ENCODE measurements around the gene PABPC1L.

The PABPC1L gene

GRCh38 chr20:44967207-44967807 is 57.4 kb downstream of the PABPC1L start:
- Histone ChIP-seq H3K4me1 (ENCODE audit: control insufficient read depth, insufficient read depth, low read length) (peaks cover 17% of the 10 kb centered on the region), H3K9ac (ENCODE audit: low read length in 2 of 2) (peak overlapping the region; percentile 87 to 93), H3K4me3 (ENCODE audit: low read length in 2 of 2) (peak overlapping the region; percentile 97 to 98), H3K27ac (ENCODE audit: low read length) (peak overlapping the region; percentile 80), H3K36me3 (ENCODE audit: control insufficient read depth in 2 of 2, insufficient read depth in 2 of 2, low read length in 2 of 2) (no peaks in the 10 kb centered on the region), H3K27me3 (ENCODE audit: control insufficient read depth in 1 of 2, insufficient read depth in 2 of 2, low read length in 2 of 2) (no peaks in the 10 kb centered on the region), H3K9me3 (ENCODE audit: control insufficient read depth in 2 of 2, low read length in 2 of 2) (no peaks in the 10 kb centered on the region)

GRCh38 chr20:44969300-44969894 is 59.5 kb downstream of the PABPC1L start:
- Histone ChIP-seq H3K27ac (ENCODE audit: low read length) (no peak overlapping the region), H3K9me3 (ENCODE audit: control insufficient read depth in 2 of 2, low read length in 2 of 2) (no peaks in the 10 kb centered on the region), H3K9ac (ENCODE audit: low read length in 2 of 2) (no peak overlapping the region), H3K4me1 (ENCODE audit: control insufficient read depth, insufficient read depth, low read length) (peaks cover 17% of the 10 kb centered on the region), H3K4me3 (ENCODE audit: low read length in 2 of 2) (no peak overlapping the region), H3K36me3 (ENCODE audit: control insufficient read depth in 2 of 2, insufficient read depth in 2 of 2, low read length in 2 of 2) (peaks cover 3 to 7% of the 10 kb centered on the region in 2 donors), H3K27me3 (ENCODE audit: control insufficient read depth in 1 of 2, insufficient read depth in 2 of 2, low read length in 2 of 2) (no peaks in the 10 kb centered on the region)

- Histone ChIP-seq H3K9me3 (ENCODE audit: control insufficient read depth in 2 of 2, low read length in 2 of 2) (no peaks in the 10 kb centered on the region), H3K9ac (ENCODE audit: low read length in 2 of 2) (no peak overlapping the region), H3K27ac (ENCODE audit: low read length) (no peak overlapping the region), H3K4me3 (ENCODE audit: low read length in 2 of 2) (no peak overlapping the region), H3K4me1 (ENCODE audit: control insufficient read depth, insufficient read depth, low read length) (peaks cover 17% of the 10 kb centered on the region), H3K36me3 (ENCODE audit: control insufficient read depth in 2 of 2, insufficient read depth in 2 of 2, low read length in 2 of 2) (peaks cover 9% of the 10 kb centered on the region in 2 donors), H3K27me3 (ENCODE audit: control insufficient read depth in 1 of 2, insufficient read depth in 2 of 2, low read length in 2 of 2) (no peaks in the 10 kb centered on the region)
Measured at GRCh38 chr20:44970243-44970757, 60.4 kb downstream of the PABPC1L start.

- Histone ChIP-seq H3K27me3 (ENCODE audit: control insufficient read depth in 1 of 2, insufficient read depth in 2 of 2, low read length in 2 of 2) (no peaks in the 10 kb centered on the region), H3K36me3 (ENCODE audit: control insufficient read depth in 2 of 2, insufficient read depth in 2 of 2, low read length in 2 of 2) (peaks cover 13 to 16% of the 10 kb centered on the region in 2 donors), H3K9ac (ENCODE audit: low read length in 2 of 2) (no peak overlapping the region), H3K4me1 (ENCODE audit: control insufficient read depth, insufficient read depth, low read length) (no peaks in the 10 kb centered on the region), H3K27ac (ENCODE audit: low read length) (no peak overlapping the region), H3K4me3 (ENCODE audit: low read length in 2 of 2) (no peak overlapping the region), H3K9me3 (ENCODE audit: control insufficient read depth in 2 of 2, low read length in 2 of 2) (no peaks in the 10 kb centered on the region)
Measured at GRCh38 chr20:44973053-44973452, 63.2 kb downstream of the PABPC1L start.

GRCh38 chr20:44976698-44977097 is 66.8 kb downstream of the PABPC1L start:
- no peaks in the 10 kb centered on the region for H3K4me1 ChIP-seq (ENCODE audit: control insufficient read depth, insufficient read depth, low read length)
- H3K27me3 ChIP-seq (ENCODE audit: control insufficient read depth in 1 of 2, insufficient read depth in 2 of 2, low read length in 2 of 2): no peaks in the 10 kb centered on the region
- H3K4me3 ChIP-seq (ENCODE audit: low read length in 2 of 2): no peak overlapping the region
- H3K36me3 ChIP-seq (ENCODE audit: control insufficient read depth in 2 of 2, insufficient read depth in 2 of 2, low read length in 2 of 2): peaks cover 13 to 30% of the 10 kb centered on the region in 2 donors
- H3K9me3 ChIP-seq (ENCODE audit: control insufficient read depth in 2 of 2, low read length in 2 of 2): no peaks in the 10 kb centered on the region
- no peak overlapping the region for H3K27ac ChIP-seq (ENCODE audit: low read length)
- no peak overlapping the region for H3K9ac ChIP-seq (ENCODE audit: low read length in 2 of 2)

- H3K36me3 ChIP-seq (ENCODE audit: control insufficient read depth in 2 of 2, insufficient read depth in 2 of 2, low read length in 2 of 2): peaks cover 11 to 26% of the 10 kb centered on the region in 2 donors
- no peak overlapping the region for H3K9ac ChIP-seq (ENCODE audit: low read length in 2 of 2)
- no peaks in the 10 kb centered on the region for H3K27me3 ChIP-seq (ENCODE audit: control insufficient read depth in 1 of 2, insufficient read depth in 2 of 2, low read length in 2 of 2)
- H3K4me1 ChIP-seq (ENCODE audit: control insufficient read depth, insufficient read depth, low read length): no peaks in the 10 kb centered on the region
- no peaks in the 10 kb centered on the region for H3K9me3 ChIP-seq (ENCODE audit: control insufficient read depth in 2 of 2, low read length in 2 of 2)
- H3K27ac ChIP-seq (ENCODE audit: low read length): no peak overlapping the region
- no peak overlapping the region for H3K4me3 ChIP-seq (ENCODE audit: low read length in 2 of 2)
Measured at GRCh38 chr20:44979090-44979621, 69.3 kb downstream of the PABPC1L start.

- Histone ChIP-seq H3K9me3 (ENCODE audit: control insufficient read depth in 2 of 2, low read length in 2 of 2) (no peaks in the 10 kb centered on the region), H3K36me3 (ENCODE audit: control insufficient read depth in 2 of 2, insufficient read depth in 2 of 2, low read length in 2 of 2) (peaks cover 3 to 17% of the 10 kb centered on the region in 2 donors), H3K4me1 (ENCODE audit: control insufficient read depth, insufficient read depth, low read length) (no peaks in the 10 kb centered on the region)
Measured at GRCh38 chr20:44981736-44982406, 72.0 kb downstream of the PABPC1L start.

GRCh38 chr20:44983093-44983674 is 73.3 kb downstream of the PABPC1L start:
- H3K9ac ChIP-seq (ENCODE audit: low read length in 2 of 2): no peak overlapping the region
- H3K4me1 ChIP-seq (ENCODE audit: control insufficient read depth, insufficient read depth, low read length): no peaks in the 10 kb centered on the region
- peaks cover 4 to 17% of the 10 kb centered on the region in 2 donors for H3K36me3 ChIP-seq (ENCODE audit: control insufficient read depth in 2 of 2, insufficient read depth in 2 of 2, low read length in 2 of 2)
- no peaks in the 10 kb centered on the region for H3K27me3 ChIP-seq (ENCODE audit: control insufficient read depth in 1 of 2, insufficient read depth in 2 of 2, low read length in 2 of 2)
- H3K9me3 ChIP-seq (ENCODE audit: control insufficient read depth in 2 of 2, low read length in 2 of 2): no peaks in the 10 kb centered on the region
- no peak overlapping the region for H3K4me3 ChIP-seq (ENCODE audit: low read length in 2 of 2)
- H3K27ac ChIP-seq (ENCODE audit: low read length): no peak overlapping the region

More at GRCh38 chr20:44981736-44982406, 72.0 kb downstream of the PABPC1L start:
- Histone ChIP-seq H3K4me3 (ENCODE audit: low read length in 2 of 2) (no peak overlapping the region), H3K27me3 (ENCODE audit: control insufficient read depth in 1 of 2, insufficient read depth in 2 of 2, low read length in 2 of 2) (no peaks in the 10 kb centered on the region), H3K27ac (ENCODE audit: low read length) (no peak overlapping the region), H3K9ac (ENCODE audit: low read length in 2 of 2) (no peak overlapping the region)

- Histone ChIP-seq H3K27me3 (ENCODE audit: control insufficient read depth in 1 of 2, insufficient read depth in 2 of 2, low read length in 2 of 2) (no peaks in the 10 kb centered on the region), H3K9me3 (ENCODE audit: control insufficient read depth in 2 of 2, low read length in 2 of 2) (no peaks in the 10 kb centered on the region), H3K9ac (ENCODE audit: low read length in 2 of 2) (no peak overlapping the region), H3K36me3 (ENCODE audit: control insufficient read depth in 2 of 2, insufficient read depth in 2 of 2, low read length in 2 of 2) (peaks cover 0 to 4% of the 10 kb centered on the region in 2 donors), H3K4me3 (ENCODE audit: low read length in 2 of 2) (no peak overlapping the region), H3K27ac (ENCODE audit: low read length) (no peak overlapping the region), H3K4me1 (ENCODE audit: control insufficient read depth, insufficient read depth, low read length) (no peaks in the 10 kb centered on the region)
Measured at GRCh38 chr20:44988631-44989171, 78.8 kb downstream of the PABPC1L start.

Measured in stomach smooth muscle (tissue), 2 donors.